H9 (cell line): ENCODE results near the gene CEP126. TPM values are rescaled to one million over a fixed set of nuclear protein-coding genes. Genes with fewer than 3 reads are reported as not detected.

Experiments
- DNase-seq: peaks from one replicate; pipeline ENCODE4 v3.0.0-alpha.2; 2017
- H2AFZ ChIP-seq: one replicate; pipeline ENCODE4 v1.6.1; 2013; ENCODE audit warnings: mild to moderate bottlenecking, low read length, control low read depth, moderate library complexity
- H2AK5ac ChIP-seq: 2 replicates; pipeline ENCODE4 v1.6.1; 2013; ENCODE audit warnings: low read length, control low read depth, mixed read lengths; ENCODE audit not compliant: insufficient read length
- H2BK120ac ChIP-seq: one replicate; pipeline ENCODE4 v1.6.1; 2013; ENCODE audit warnings: low read depth, mild to moderate bottlenecking, low read length, control low read depth, inconsistent platforms; ENCODE audit not compliant: poor library complexity, severe bottlenecking
- H2BK12ac ChIP-seq: 2 replicates; pipeline ENCODE4 v1.6.1; 2013; ENCODE audit warnings: low read length, control low read depth, mixed read lengths, low read depth; ENCODE audit not compliant: insufficient read length
- H2BK15ac ChIP-seq: 2 replicates; pipeline ENCODE4 v1.6.1; 2013; ENCODE audit warnings: low read depth, low read length, control low read depth
- H2BK20ac ChIP-seq: one replicate; pipeline ENCODE4 v1.6.1; 2013; ENCODE audit warnings: low read depth, mild to moderate bottlenecking, low read length, control low read depth, inconsistent platforms; ENCODE audit not compliant: poor library complexity, severe bottlenecking
- H2BK5ac ChIP-seq: 2 replicates; pipeline ENCODE4 v1.6.1; 2013; ENCODE audit warnings: low read length, control low read depth, mixed read lengths; ENCODE audit not compliant: insufficient read length
- H3K14ac ChIP-seq: 2 replicates; pipeline ENCODE4 v1.6.1; 2013; ENCODE audit warnings: low read length, control low read depth; ENCODE audit not compliant: insufficient read depth
- H3K18ac ChIP-seq: 2 replicates; pipeline ENCODE4 v1.6.1; 2013; ENCODE audit warnings: low read depth, mild to moderate bottlenecking, mixed read lengths, low read length, control low read depth; ENCODE audit not compliant: insufficient read length
- H3K23ac ChIP-seq: 2 replicates; pipeline ENCODE4 v1.6.1; 2013; ENCODE audit warnings: low read length, control low read depth, mixed read lengths, low read depth; ENCODE audit not compliant: insufficient read length
- H3K23me2 ChIP-seq: 2 replicates; pipeline ENCODE4 v1.6.1; 2013; ENCODE audit warnings: low read depth, mild to moderate bottlenecking, mixed read lengths, low read length, control low read depth; ENCODE audit not compliant: insufficient read length, poor library complexity, severe bottlenecking
- H3K27ac ChIP-seq: 2 replicates; pipeline ENCODE4 v1.5.1; 2013; ENCODE audit warnings: low read length, control low read depth, mixed read lengths, low read depth; ENCODE audit not compliant: insufficient read length
- H3K27me3 ChIP-seq: 2 replicates; pipeline ENCODE4 v1.6.1; 2013; ENCODE audit warnings: low read length, control low read depth, inconsistent platforms; ENCODE audit not compliant: insufficient read depth
- H3K4ac ChIP-seq: 2 replicates; pipeline ENCODE4 v1.6.1; 2013; ENCODE audit warnings: low read depth, mild to moderate bottlenecking, control low read depth, inconsistent platforms, low read length, moderate library complexity
- H3K4me1 ChIP-seq: 2 replicates; pipeline ENCODE4 v1.6.1; 2013; ENCODE audit warnings: low read length, control low read depth, inconsistent platforms; ENCODE audit not compliant: insufficient read depth
- H3K4me2 ChIP-seq: 2 replicates; pipeline ENCODE4 v1.6.1; 2013; ENCODE audit warnings: low read length, control low read depth, mixed read lengths; ENCODE audit not compliant: insufficient read length, insufficient read depth
- H3K56ac ChIP-seq: 2 replicates; pipeline ENCODE4 v1.6.1; 2013; ENCODE audit warnings: low read depth, mild to moderate bottlenecking, mixed read lengths, low read length, control low read depth; ENCODE audit not compliant: insufficient read length
- H3K79me1 ChIP-seq: 2 replicates; pipeline ENCODE4 v1.6.1; 2013; ENCODE audit warnings: low read depth, mild to moderate bottlenecking, moderate library complexity, low read length, control low read depth, inconsistent platforms; ENCODE audit not compliant: insufficient read depth, poor library complexity, severe bottlenecking
- H3K79me2 ChIP-seq: 2 replicates; pipeline ENCODE4 v1.6.1; 2013; ENCODE audit warnings: low read length, control low read depth, inconsistent platforms; ENCODE audit not compliant: insufficient read depth
- H3K9ac ChIP-seq: 2 replicates; pipeline ENCODE4 v1.6.1; 2013; ENCODE audit warnings: low read length, control low read depth, mixed read lengths; ENCODE audit not compliant: insufficient read length; ENCODE audit errors: extremely low read depth
- H3K9me3 ChIP-seq: one replicate; pipeline ENCODE4 v1.6.1; 2013; ENCODE audit warnings: low read depth, low read length, inconsistent platforms; ENCODE audit not compliant: control insufficient read depth
- H3T11ph ChIP-seq: one replicate; pipeline ENCODE4 v1.6.1; 2013; ENCODE audit warnings: mild to moderate bottlenecking, low read length, control low read depth, inconsistent platforms
- H4K20me1 ChIP-seq: one replicate; pipeline ENCODE4 v1.6.1; 2013; ENCODE audit not compliant: control insufficient read depth, insufficient read length, insufficient read depth
- H4K5ac ChIP-seq: 2 replicates; pipeline ENCODE4 v1.6.1; 2013; ENCODE audit warnings: low read depth, mild to moderate bottlenecking, mixed read lengths, low read length, control low read depth; ENCODE audit not compliant: insufficient read length
- H4K8ac ChIP-seq: replicated peaks from 2 replicates; pipeline ENCODE4 v1.6.1; 2013; ENCODE audit warnings: low read length, control low read depth, mixed read lengths, low read depth; ENCODE audit not compliant: insufficient read length
- H4K91ac ChIP-seq: 2 replicates; pipeline ENCODE4 v1.6.1; 2013; ENCODE audit warnings: low read depth, mild to moderate bottlenecking, moderate library complexity, mixed read lengths, low read length, control low read depth; ENCODE audit not compliant: insufficient read length
- H3K27ac Mint-ChIP-seq, 3 experiments: 2 replicates in 2 of 3; 3 replicates in 1 of 3; pipeline ENCODE4 v1.8.0; 2020 to 2021; ENCODE audit warnings: mixed read lengths in 3 of 3, mild to moderate bottlenecking in 1 of 3, moderate library complexity in 1 of 3
- H3K27me3 Mint-ChIP-seq: 2 replicates; pipeline ENCODE4 v1.8.0; 2021; ENCODE audit warnings: low read depth, mild to moderate bottlenecking, moderate library complexity, mixed read lengths
- H3K36me3 Mint-ChIP-seq, 3 experiments: 2 replicates in 2 of 3; 3 replicates in 1 of 3; pipeline ENCODE4 v1.8.0; 2020 to 2021; ENCODE audit warnings: low read depth in 3 of 3, mixed read lengths in 3 of 3; ENCODE audit not compliant: insufficient read depth in 1 of 3
- H3K4me1 Mint-ChIP-seq, 2 experiments: 2 replicates each; pipeline ENCODE4 v1.8.0; 2020; ENCODE audit warnings: mixed read lengths in 2 of 2
- H3K4me3 Mint-ChIP-seq, 2 experiments: 2 replicates in 1 of 2; 3 replicates in 1 of 2; pipeline ENCODE4 v1.8.0; 2020 to 2021; ENCODE audit warnings: mild to moderate bottlenecking in 2 of 2, mixed read lengths in 2 of 2, moderate library complexity in 1 of 2
- H3K9me3 Mint-ChIP-seq, 2 experiments: 2 replicates in 1 of 2; 3 replicates in 1 of 2; pipeline ENCODE4 v1.8.0; 2020; ENCODE audit warnings: mild to moderate bottlenecking in 2 of 2, mixed read lengths in 2 of 2, moderate library complexity in 1 of 2
- WGBS: extraction: QIAGEN DNeasy Blood & Tissue Kit; methylation state at CpG from one replicate; pipeline ENCODE4 v1.1.7; 2013; ENCODE audit warnings: missing lambda C conversion rate, low lambda C conversion rate, mixed read lengths; ENCODE audit not compliant: insufficient read length; ENCODE audit errors: extremely low coverage; 5-methylcytosine and 5-hydroxymethylcytosine counted together
- total RNA-seq: library from RNA; stranded (reverse); gene quantifications from 2 replicates; pipeline ENCODE4 v1.2.1, GENCODE V29; 2021
- TF ChIP-seq, protein P1 (sequence below): fragments of 200-600 bp; sonication (generic); conservative IDR thresholded peaks from 3 replicates; pipeline ENCODE4 v1.8.0; 2021; ENCODE audit warnings: antibody characterized with exemption, mild to moderate bottlenecking

The CEP126 gene
- total RNA-seq, 1 experiment from 2014 or later = 1.2 TPM

DNA sequence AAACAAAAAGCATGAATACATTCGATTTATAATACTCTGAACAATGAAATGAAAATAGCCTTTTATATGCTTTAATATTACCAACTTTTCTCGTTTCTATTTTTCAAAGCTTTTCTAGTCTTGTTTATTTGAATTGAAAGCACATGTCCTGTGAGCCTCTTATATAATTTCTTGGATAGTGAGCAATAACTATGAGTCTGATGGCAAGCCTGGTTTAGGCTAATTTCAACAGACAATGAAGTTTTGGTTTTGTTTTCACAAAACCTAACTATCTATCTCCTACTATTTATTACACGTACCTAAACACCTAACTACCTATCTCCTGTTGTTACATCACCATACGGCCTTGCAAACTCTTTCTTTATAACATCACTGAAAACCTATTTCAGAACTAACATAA is 29.2 kb upstream of the CEP126 start:
- Histone ChIP-seq H2AFZ (no peak overlapping the region), H3K4me2 (no peak overlapping the region), H3K4me1 (no peaks in the 10 kb centered on the region), H3K27me3 (no peaks in the 10 kb centered on the region), H3K9ac (no peak overlapping the region), H3K79me2 (no peaks in the 10 kb centered on the region), H3K18ac (no peak overlapping the region), H2BK15ac (no peak overlapping the region), H4K91ac (no peak overlapping the region), H3T11ph (no peak overlapping the region), H2BK20ac (no peak overlapping the region), H2AK5ac (no peak overlapping the region), H3K79me1 (no peaks in the 10 kb centered on the region), H3K4ac (no peak overlapping the region), H3K23ac (no peak overlapping the region), H4K5ac (no peak overlapping the region), H3K9me3 (no peaks in the 10 kb centered on the region), H2BK120ac (no peak overlapping the region), H4K20me1 (no peaks in the 10 kb centered on the region), H4K8ac (no peak overlapping the region), H2BK5ac (no peak overlapping the region), H3K27ac (no peak overlapping the region), H3K56ac (no peak overlapping the region), H3K14ac (no peak overlapping the region), H2BK12ac (no peak overlapping the region), H3K23me2 (no peaks in the 10 kb centered on the region)
- no peaks in the 10 kb centered on the region for H3K4me1 Mint-ChIP-seq
- no peaks in the 10 kb centered on the region for H3K36me3 Mint-ChIP-seq
- DNase-seq = no peak
- no peak overlapping the region for H3K4me3 Mint-ChIP-seq
- no peaks in the 10 kb centered on the region; a peak in 1 of 5 replicates for H3K9me3 Mint-ChIP-seq
- no peaks in the 10 kb centered on the region for H3K27me3 Mint-ChIP-seq
- TF ChIP-seq, protein P1, sequence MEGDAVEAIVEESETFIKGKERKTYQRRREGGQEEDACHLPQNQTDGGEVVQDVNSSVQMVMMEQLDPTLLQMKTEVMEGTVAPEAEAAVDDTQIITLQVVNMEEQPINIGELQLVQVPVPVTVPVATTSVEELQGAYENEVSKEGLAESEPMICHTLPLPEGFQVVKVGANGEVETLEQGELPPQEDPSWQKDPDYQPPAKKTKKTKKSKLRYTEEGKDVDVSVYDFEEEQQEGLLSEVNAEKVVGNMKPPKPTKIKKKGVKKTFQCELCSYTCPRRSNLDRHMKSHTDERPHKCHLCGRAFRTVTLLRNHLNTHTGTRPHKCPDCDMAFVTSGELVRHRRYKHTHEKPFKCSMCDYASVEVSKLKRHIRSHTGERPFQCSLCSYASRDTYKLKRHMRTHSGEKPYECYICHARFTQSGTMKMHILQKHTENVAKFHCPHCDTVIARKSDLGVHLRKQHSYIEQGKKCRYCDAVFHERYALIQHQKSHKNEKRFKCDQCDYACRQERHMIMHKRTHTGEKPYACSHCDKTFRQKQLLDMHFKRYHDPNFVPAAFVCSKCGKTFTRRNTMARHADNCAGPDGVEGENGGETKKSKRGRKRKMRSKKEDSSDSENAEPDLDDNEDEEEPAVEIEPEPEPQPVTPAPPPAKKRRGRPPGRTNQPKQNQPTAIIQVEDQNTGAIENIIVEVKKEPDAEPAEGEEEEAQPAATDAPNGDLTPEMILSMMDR = no peak
- WGBS = 100% methylated on average over 2 of the region's 4 CpGs
- no peak overlapping the region for H3K27ac Mint-ChIP-seq
